IMR-90 (cell line): ENCODE measurements around the gene TM2D3. TPM values are rescaled to one million over a fixed set of nuclear protein-coding genes. Genes with fewer than 3 reads are reported as not detected.

Source experiments
- ATAC-seq: fragments of 200-7000 bp; cut with Tn5 transposase; 2 replicates; pipeline ENCODE4 v1.9.1; 2020; ENCODE audit warnings: low read depth, mild to moderate bottlenecking, moderate library complexity
- BruUV-seq: library from RNA; stranded (reverse); fragments of 400-500 nt; replicated peaks from 2 replicates; lab custom pipeline; 2021; lab: Mats Ljungman, UMichigan
- CTCF ChIA-PET: fragments of 300-600 bp; formaldehyde crosslinking; extraction: SDS; loops from one replicate; lab custom pipeline; 2021; ENCODE audit warnings: antibody characterized with exemption; lab: Yijun Ruan, JAX
- POLR2A ChIA-PET: fragments of 300-600 bp; sonication (Branson Sonifier 250); formaldehyde crosslinking; loops from one replicate; lab custom pipeline; 2022; ENCODE audit warnings: antibody characterized with exemption; ENCODE audit not compliant: unreplicated experiment; lab: Charles Lee
- DNase-seq: peaks from one replicate; pipeline ENCODE4 v3.0.0; 2013
- H2AFZ ChIP-seq: replicated peaks from 2 replicates; pipeline ENCODE3; 2013; ENCODE audit warnings: low read length, mild to moderate bottlenecking; ENCODE audit not compliant: poor library complexity
- H2AK5ac ChIP-seq: 2 replicates; pipeline ENCODE4 v1.6.1; 2013; ENCODE audit warnings: low read depth, low read length, inconsistent platforms
- H2AK9ac ChIP-seq: replicated peaks from 2 replicates; pipeline ENCODE3; 2013; ENCODE audit warnings: mild to moderate bottlenecking, low read depth, low read length, moderate library complexity; ENCODE audit not compliant: poor library complexity
- H2BK120ac ChIP-seq: 2 replicates; pipeline ENCODE4 v1.6.1; 2013; ENCODE audit warnings: low read depth, low read length, inconsistent platforms
- H2BK15ac ChIP-seq: 3 replicates; pipeline ENCODE4 v1.6.1; 2013; ENCODE audit warnings: low read depth, low read length, inconsistent platforms
- H2BK20ac ChIP-seq: 2 replicates; pipeline ENCODE4 v1.6.1; 2013; ENCODE audit warnings: low read depth, mild to moderate bottlenecking, inconsistent platforms, low read length, moderate library complexity
- H2BK5ac ChIP-seq: 2 replicates; pipeline ENCODE4 v1.6.1; 2013; ENCODE audit warnings: mild to moderate bottlenecking, low read depth, low read length, inconsistent platforms; ENCODE audit not compliant: poor library complexity, severe bottlenecking
- H3K14ac ChIP-seq: replicated peaks from 2 replicates; pipeline ENCODE4 v1.6.1; 2013; ENCODE audit warnings: low read depth, low read length, inconsistent platforms
- H3K18ac ChIP-seq: 2 replicates; pipeline ENCODE4 v1.6.1; 2013; ENCODE audit warnings: low read depth, low read length, control low read depth
- H3K23ac ChIP-seq: 2 replicates; pipeline ENCODE4 v1.6.1; 2013; ENCODE audit warnings: low read depth, low read length, inconsistent platforms
- H3K27ac ChIP-seq: 2 replicates; pipeline ENCODE4 v1.5.1; 2013; ENCODE audit warnings: mild to moderate bottlenecking, control low read depth, low read length; ENCODE audit not compliant: insufficient read depth
- H3K27me3 ChIP-seq: 2 replicates; pipeline ENCODE4 v1.6.1; 2013; ENCODE audit warnings: low read length; ENCODE audit not compliant: control insufficient read depth, insufficient read depth
- H3K36me3 ChIP-seq: 2 replicates; pipeline ENCODE4 v1.6.1; 2013; ENCODE audit warnings: low read length, mixed read lengths; ENCODE audit not compliant: control insufficient read depth, insufficient read depth
- H3K4ac ChIP-seq: 2 replicates; pipeline ENCODE4 v1.6.1; 2013; ENCODE audit warnings: low read depth, low read length, inconsistent platforms
- H3K4me1 ChIP-seq: 2 replicates; pipeline ENCODE4 v1.6.1; 2013; ENCODE audit warnings: low read length, mixed read lengths; ENCODE audit not compliant: control insufficient read depth, insufficient read depth
- H3K4me2 ChIP-seq: 2 replicates; pipeline ENCODE4 v1.6.1; 2013; ENCODE audit warnings: low read depth, mild to moderate bottlenecking, control low read depth, low read length, moderate library complexity
- H3K4me3 ChIP-seq: 2 replicates; pipeline ENCODE4 v1.5.1; 2013; ENCODE audit warnings: low read depth, mild to moderate bottlenecking, control low read depth, low read length, moderate library complexity; ENCODE audit not compliant: insufficient read depth
- H3K56ac ChIP-seq: 2 replicates; pipeline ENCODE4 v1.6.1; 2013; ENCODE audit warnings: low read length, inconsistent platforms; ENCODE audit not compliant: insufficient read depth; ENCODE audit errors: extremely low read depth
- H3K79me1 ChIP-seq, 2 experiments: 2 replicates each; pipeline ENCODE4 v1.6.1; 2013; ENCODE audit warnings: low read length in 2 of 2, inconsistent platforms in 1 of 2, low read depth in 1 of 2
- H3K9ac ChIP-seq: 2 replicates; pipeline ENCODE4 v1.6.1; 2013; ENCODE audit warnings: low read depth, low read length, control low read depth
- H3K9me1 ChIP-seq: 2 replicates; pipeline ENCODE4 v1.6.1; 2013; ENCODE audit warnings: low read length, inconsistent platforms; ENCODE audit not compliant: insufficient read depth
- H3K9me3 ChIP-seq: 2 replicates; pipeline ENCODE4 v1.6.1; 2013; ENCODE audit warnings: low read length; ENCODE audit not compliant: control insufficient read depth, insufficient read depth
- H4K20me1 ChIP-seq: 2 replicates; pipeline ENCODE4 v1.6.1; 2013; ENCODE audit warnings: low read length, inconsistent platforms; ENCODE audit not compliant: insufficient read depth
- H4K5ac ChIP-seq: 2 replicates; pipeline ENCODE4 v1.6.1; 2013; ENCODE audit warnings: mild to moderate bottlenecking, low read depth, low read length, control low read depth
- H4K8ac ChIP-seq, 2 experiments: 2 replicates each; pipeline ENCODE4 v1.6.1; 2013; ENCODE audit warnings: low read depth in 2 of 2, low read length in 2 of 2, control low read depth in 1 of 2, inconsistent platforms in 1 of 2
- H4K91ac ChIP-seq: 2 replicates; pipeline ENCODE4 v1.6.1; 2013; ENCODE audit warnings: low read depth, low read length, inconsistent platforms; ENCODE audit not compliant: insufficient read depth
- BHLHE40 ChIP-seq: fragments of 150-350 bp; IDR thresholded peaks from 2 replicates; pipeline ENCODE4 v1.6.1; 2016; ENCODE audit warnings: mild to moderate bottlenecking, low read depth, low read length
- CHD1 ChIP-seq: IDR thresholded peaks from 2 replicates; pipeline ENCODE4 v1.6.1; 2012; ENCODE audit warnings: low read depth, low read length, improper control_type of control experiment
- CTCF ChIP-seq: conservative IDR thresholded peaks from 2 replicates; pipeline ENCODE4 v1.5.1; 2012; ENCODE audit warnings: mild to moderate bottlenecking, low read depth, low read length, improper control_type of control experiment
- MAFK ChIP-seq: IDR thresholded peaks from 2 replicates; pipeline ENCODE4 v1.6.1; 2012; ENCODE audit warnings: low read depth, low read length, improper control_type of control experiment
- MAZ ChIP-seq: IDR thresholded peaks from 2 replicates; pipeline ENCODE4 v1.6.1; 2012; ENCODE audit warnings: low read depth, mild to moderate bottlenecking, low read length, improper control_type of control experiment, moderate library complexity, borderline replicate concordance
- MXI1 ChIP-seq: IDR thresholded peaks from 2 replicates; pipeline ENCODE4 v1.6.1; 2012; ENCODE audit warnings: low read depth, mild to moderate bottlenecking, low read length, moderate library complexity, borderline replicate concordance
- NFE2L2 ChIP-seq: fragments of 150-350 bp; IDR thresholded peaks from 2 replicates; pipeline ENCODE4 v1.6.1; 2016; ENCODE audit warnings: low read depth, mild to moderate bottlenecking, low read length
- POLR2A ChIP-seq: IDR thresholded peaks from 2 replicates; pipeline ENCODE4 v1.6.1; 2012; ENCODE audit warnings: mild to moderate bottlenecking, low read depth, low read length
- RCOR1 ChIP-seq: IDR thresholded peaks from 2 replicates; pipeline ENCODE4 v1.6.1; 2012; ENCODE audit warnings: mild to moderate bottlenecking, low read length, improper control_type of control experiment; ENCODE audit not compliant: insufficient replicate concordance
- RFX5 ChIP-seq: IDR thresholded peaks from 2 replicates; pipeline ENCODE4 v1.8.0; 2012; ENCODE audit warnings: low read depth, mild to moderate bottlenecking, low read length, moderate library complexity
- SMC3 ChIP-seq: fragments of 150-350 bp; IDR thresholded peaks from 2 replicates; pipeline ENCODE4 v1.6.1; 2016; ENCODE audit warnings: low read depth, mild to moderate bottlenecking, antibody characterized with exemption, low read length, moderate library complexity
- USF2 ChIP-seq: fragments of 150-350 bp; IDR thresholded peaks from 2 replicates; pipeline ENCODE4 v1.6.1; 2017; ENCODE audit warnings: mild to moderate bottlenecking, antibody characterized with exemption, low read length, low read depth
- WGBS, 2 experiments: methylation state at CpG; one replicate each; pipeline versions ENCODE4 v1.1.5 to v1.1.7; 2013; ENCODE audit warnings: missing lambda C conversion rate in 2 of 2; ENCODE audit not compliant: insufficient read length in 1 of 2; ENCODE audit errors: extremely low coverage in 2 of 2; 5-methylcytosine and 5-hydroxymethylcytosine counted together
- dilution Hi-C: fragments of 300-500 bp; cut with HindIII; formaldehyde crosslinking; loops from one replicate; pipeline ENCODE4 v1.14.3; 2018; ENCODE audit warnings: low sequenced_read_pairs; ENCODE audit not compliant: unreplicated experiment
- in situ Hi-C: fragments of 300-500 bp; cut with MboI; formaldehyde crosslinking; loops from 3 replicates; pipeline ENCODE4 v1.14.3; 2019; ENCODE audit warnings: low sequenced_read_pairs, inconsistent platforms, mixed read lengths
- intact Hi-C: fragments of 100-400 bp; cut with micrococcal nuclease; formaldehyde crosslinking; loops from 2 replicates; pipeline ENCODE4 v1.10.0; 2022
- polyA plus RNA-seq, 3 experiments: library from polyadenylated mRNA; depleted of rRNA; stranded (reverse); fragments of >200 nt; gene quantifications; 2 replicates each; pipeline ENCODE4 v1.2.3, GENCODE V29; 2012; ENCODE audit warnings: low replicate concordance in 1 of 3
- total RNA-seq: library from RNA; depleted of rRNA; stranded (reverse); fragments of >200 nt; gene quantifications from 2 replicates; pipeline ENCODE4 v1.2.3, GENCODE V29; 2012

Gene TM2D3
- total and polyA plus RNA-seq, 2 of the 4 experiments (the other 2 are of a cell fraction) = 27.4 to 34.5 TPM

- H3K56ac ChIP-seq = no peak overlapping the region
- H3K27me3 ChIP-seq = no peaks in the 10 kb centered on the region
- H2BK20ac ChIP-seq = no peak overlapping the region
- no peaks in the 10 kb centered on the region for H3K9me3 ChIP-seq
- in situ Hi-C loops = no loop called here
- H2BK120ac ChIP-seq = no peak overlapping the region
- ChIA-PET CTCF (interaction anchor here (1.1 kb wide), 1 partner anchor 18 kb away, joined by 3 read pairs; no protein-coding TSS in a partner anchor), POLR2A (no interaction called here)
- H3K4me2 ChIP-seq = no peak overlapping the region
- TF ChIP-seq USF2 (no peak), CTCF (no peak), SMC3 (no peak), MXI1 (no peak), RCOR1 (no peak), MAZ (no peak), RFX5 (no peak), BHLHE40 (no peak), POLR2A (no peak), CHD1 (no peak), MAFK (no peak), NFE2L2 (no peak)
- no peaks in the 10 kb centered on the region for H3K9me1 ChIP-seq
- H3K4me1 ChIP-seq = no peaks in the 10 kb centered on the region; the same call in 1 of the 2 replicates
- dilution Hi-C loops = no loop called here
- WGBS, 2 experiments = no CpG with 5 or more reads among the region's 1 CpG
- no TSS peak for BruUV-seq
- no peak overlapping the region for H2AK5ac ChIP-seq
- no peak overlapping the region for H4K5ac ChIP-seq
- no peak overlapping the region for H2AK9ac ChIP-seq
- no peak overlapping the region for H4K91ac ChIP-seq
- no peak overlapping the region for H2BK5ac ChIP-seq
- no peak overlapping the region for H3K18ac ChIP-seq
- no peaks in the 10 kb centered on the region for H4K20me1 ChIP-seq
- peak; percentile 25 for DNase-seq
- H2AFZ ChIP-seq = no peak overlapping the region
- H3K27ac ChIP-seq = no peak overlapping the region
- no peak overlapping the region for H3K23ac ChIP-seq
- no peaks in the 10 kb centered on the region for H3K79me1 ChIP-seq
- no peak overlapping the region for H4K8ac ChIP-seq
- H3K9ac ChIP-seq = no peak overlapping the region
- ATAC-seq = 0 out of 2 replicates have a peak, but pooled peaks have one; percentile 27
- no peak overlapping the region for H3K4me3 ChIP-seq
- no peak overlapping the region for H3K14ac ChIP-seq
- intact Hi-C loops = no loop called here
- no peaks in the 10 kb centered on the region for H3K36me3 ChIP-seq
- H2BK15ac ChIP-seq = no peak overlapping the region
- H3K4ac ChIP-seq = no peak overlapping the region
Observed at GRCh38 chr15:101625980-101626379, 26.2 kb downstream of the TM2D3 start.
